CD1c-positive myeloid dendritic cell (primary cell): Measurements from ENCODE around the gene UGT1A8.
"Not testable (repeated sequence)": the region's sequence is repeated elsewhere in the genome, so short reads cannot be mapped to it uniquely, and the experiment has no call there.

Experiments
- DNase-seq: peaks from one replicate; pipeline ENCODE4 v3.0.0-alpha.2; 2016; ENCODE audit errors: extremely low spot score

Gene UGT1A8

GRCh38 chr2:233714121-233714520 lies 96.7 kb downstream of the UGT1A8 start:
- DNase-seq: no peak

DNA sequence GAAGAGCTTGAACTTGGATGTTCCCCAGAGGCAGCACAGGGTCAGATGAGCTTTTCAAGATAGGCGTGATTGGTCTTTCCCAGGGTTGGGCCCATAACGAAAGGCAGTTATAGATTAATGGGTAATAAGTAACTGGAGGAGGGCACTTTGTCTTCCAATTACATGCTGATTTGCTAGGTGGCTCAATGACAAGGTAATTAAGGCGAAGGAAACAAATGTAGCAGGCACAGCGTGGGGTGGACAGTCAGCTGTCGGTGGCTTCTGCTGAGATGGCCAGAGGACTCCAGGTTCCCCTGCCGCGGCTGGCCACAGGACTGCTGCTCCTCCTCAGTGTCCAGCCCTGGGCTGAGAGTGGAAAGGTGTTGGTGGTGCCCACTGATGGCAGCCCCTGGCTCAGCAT lies 101.1 kb downstream of the UGT1A8 start, which contains the start of gene UGT1A4:
Gene UGT1A4 (plus strand): TSS at position 185 of the 400 bp plus-strand sequence. CDS start 85 bp downstream, at position 270.
- DNase-seq: no peak

- no peak for DNase-seq
Measured at GRCh38 chr2:233728723-233729301, 111.4 kb downstream of the UGT1A8 start, which contains the start of gene UGT1A3. TSS of gene UGT1A3 (plus strand) at chr2:233729042. CDS start at chr2:233729127, 85 bp downstream.

DNA sequence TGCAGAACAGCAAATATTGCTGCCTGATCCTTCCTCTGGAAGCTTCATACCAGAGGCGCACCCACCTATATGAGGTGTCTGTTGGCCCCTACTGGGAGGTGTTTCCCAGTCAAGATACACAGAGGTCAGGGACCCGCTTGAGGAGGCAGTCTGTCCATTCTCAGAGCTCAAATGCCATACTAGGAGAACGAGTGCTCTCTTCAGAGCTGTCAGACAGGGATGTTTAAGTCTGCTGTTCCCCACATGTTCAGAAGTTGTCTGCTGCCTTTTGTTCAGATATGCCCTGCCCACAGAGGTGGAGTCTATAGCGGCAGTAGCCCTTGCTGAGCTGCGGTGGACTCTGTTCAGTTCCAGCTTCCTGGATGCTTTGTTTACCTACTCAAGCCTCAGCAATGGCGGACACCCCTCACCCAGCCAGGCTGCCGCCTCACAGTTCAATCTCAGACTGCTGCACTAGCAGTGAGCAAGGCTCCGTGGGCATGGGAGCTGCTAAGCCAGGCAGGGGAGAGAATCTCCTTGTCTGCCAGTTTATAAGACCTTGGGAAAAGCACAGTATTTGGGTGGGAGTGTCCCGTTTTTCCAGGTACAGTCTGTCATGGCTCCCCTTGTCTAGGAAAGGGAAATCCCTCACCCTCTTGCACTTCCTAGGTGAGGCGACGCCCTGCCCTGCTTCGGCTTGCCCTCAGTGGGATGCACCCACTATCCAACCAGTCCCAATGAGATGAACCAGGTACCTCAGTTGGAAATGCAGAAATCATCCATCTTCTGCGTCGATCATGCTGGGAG lies 119.6 kb downstream of the UGT1A8 start:
- DNase-seq: not testable (repeated sequence)

DNA sequence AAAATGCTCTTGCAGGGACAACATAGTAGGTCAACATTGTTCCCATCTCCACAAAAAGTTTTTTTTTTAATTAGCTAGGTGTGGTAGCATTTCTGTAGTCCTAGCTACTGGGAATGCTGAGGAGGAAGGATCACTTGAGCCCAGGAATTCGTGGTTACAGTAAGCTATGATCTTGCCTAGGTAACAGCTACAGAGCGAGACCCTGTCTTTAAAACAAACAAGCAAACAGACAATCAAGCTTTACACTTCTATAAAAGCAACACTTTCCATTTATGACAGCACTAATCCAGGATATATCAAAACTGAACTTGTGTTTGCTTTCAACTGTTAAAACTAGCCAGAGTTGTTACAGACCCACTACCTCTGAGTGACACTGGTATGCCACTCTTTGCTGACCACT lies 123.4 kb downstream of the UGT1A8 start:
- no peak for DNase-seq

DNA sequence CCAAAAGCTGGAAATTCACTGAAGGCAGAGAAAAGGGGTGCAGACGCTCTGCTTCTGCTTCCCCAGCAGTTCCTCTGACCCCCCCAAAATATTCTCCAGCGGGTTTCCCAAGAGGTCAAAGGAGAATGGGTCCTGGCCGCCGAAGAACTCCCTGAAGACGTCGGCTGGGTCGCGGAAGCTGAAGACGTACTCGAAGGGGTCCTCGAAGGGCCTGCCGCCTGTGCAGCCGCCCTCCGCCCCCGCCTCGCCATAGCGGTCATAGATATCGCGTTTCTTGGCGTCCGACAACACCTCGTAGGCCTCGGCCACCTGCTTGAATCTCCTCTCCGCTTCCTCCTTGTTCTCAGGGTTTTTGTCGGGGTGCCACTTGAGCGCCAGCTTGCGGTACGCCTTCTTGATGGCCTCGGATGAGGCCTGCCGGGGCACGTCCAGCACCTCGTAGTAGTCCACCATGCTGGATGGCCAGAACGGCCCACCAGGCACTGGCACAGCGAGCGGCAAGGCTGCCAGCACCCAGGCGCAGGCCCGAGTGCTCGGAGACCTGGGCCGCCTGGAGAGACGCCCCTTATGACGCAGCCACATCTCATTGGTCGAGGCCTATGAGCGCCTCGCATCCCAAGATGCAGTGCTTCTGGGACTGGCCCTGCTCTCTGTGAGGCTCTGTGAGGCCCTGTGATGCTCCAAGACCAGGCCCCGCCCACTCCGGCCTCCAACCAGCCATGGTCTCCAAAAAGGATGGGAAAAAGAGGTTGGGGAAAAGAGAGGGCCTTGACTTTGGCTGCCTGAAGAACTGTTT lies 126.2 kb downstream of the UGT1A8 start:
- DNase-seq: no peak

GRCh38 chr2:233745073-233745755 lies 127.8 kb downstream of the UGT1A8 start:
- DNase-seq: no peak

DNA sequence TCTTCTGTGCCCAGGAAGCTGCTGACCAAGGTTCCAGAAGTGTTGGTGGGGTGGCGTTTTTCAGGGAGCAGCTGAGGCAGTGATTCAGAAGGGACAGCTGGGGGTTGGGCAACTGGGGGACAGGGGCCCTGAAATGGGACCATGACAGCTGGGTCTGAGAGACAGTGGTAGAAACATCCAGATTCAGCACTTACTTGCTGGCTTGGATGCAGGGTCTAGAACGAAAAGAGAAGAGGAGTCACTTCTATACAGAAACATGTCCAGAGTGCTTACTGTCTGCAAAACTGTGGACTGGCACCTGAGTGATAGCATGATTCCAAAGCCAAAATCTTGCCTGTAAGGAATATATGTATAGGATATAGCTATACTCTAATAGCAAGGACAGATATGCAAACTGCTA lies 128.4 kb downstream of the UGT1A8 start:
- DNase-seq: not testable (repeated sequence)

- DNase-seq: no peak
Measured at GRCh38 chr2:233746475-233747282, 129.2 kb downstream of the UGT1A8 start.

DNA sequence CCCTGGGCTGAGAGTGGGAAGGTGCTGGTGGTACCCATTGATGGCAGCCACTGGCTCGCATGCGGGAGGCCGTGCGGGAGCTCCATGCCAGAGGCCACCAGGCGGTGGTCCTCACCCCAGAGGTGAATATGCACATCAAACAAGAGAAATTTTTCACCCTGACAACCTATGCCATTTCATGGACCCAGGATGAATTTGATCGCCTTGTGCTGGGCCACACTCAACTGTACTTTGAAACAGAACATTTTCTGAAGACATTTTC lies 129.8 kb downstream of the UGT1A8 start:
- DNase-seq: no peak

GRCh38 chr2:233750689-233751088 lies 133.3 kb downstream of the UGT1A8 start:
- DNase-seq: not testable (repeated sequence)

GRCh38 chr2:233751212-233752009 lies 134.0 kb downstream of the UGT1A8 start:
- not testable (repeated sequence) for DNase-seq

GRCh38 chr2:233754872-233755611 lies 137.6 kb downstream of the UGT1A8 start:
- no peak for DNase-seq

GRCh38 chr2:233756429-233757081 lies 139.1 kb downstream of the UGT1A8 start:
- DNase-seq: no peak

- DNase-seq: no peak
Measured at GRCh38 chr2:233758141-233758540, 140.7 kb downstream of the UGT1A8 start.

- DNase-seq: no peak
Measured at GRCh38 chr2:233758849-233759248, 141.4 kb downstream of the UGT1A8 start.

- DNase-seq: no peak
Measured at GRCh38 chr2:233760043-233760442, 142.6 kb downstream of the UGT1A8 start, which contains the start of gene UGT1A1. TSS of gene UGT1A1 (plus strand) at chr2:233760270. CDS start at chr2:233760288, 18 bp downstream.

- DNase-seq: no peak
Measured at GRCh38 chr2:233761040-233761769, 143.8 kb downstream of the UGT1A8 start.
